Testis (tissue), 3 donors: Measurements from ENCODE around the gene BUD13. TPM values are rescaled to one million over a fixed set of nuclear protein-coding genes. Genes with fewer than 3 reads are reported as not detected.

Experiments
- DNase-seq: peaks from one replicate; pipeline ENCODE4 v3.0.0-alpha.2; 2019
- H3K27ac ChIP-seq, 2 donors: fragments of 200-600 bp; sonication (generic); one replicate each; pipeline ENCODE4 v1.5.1; 2019
- H3K27me3 ChIP-seq: fragments of 200-600 bp; sonication (generic); one replicate; pipeline ENCODE4 v1.5.1; 2019
- H3K36me3 ChIP-seq: fragments of 200-600 bp; sonication (generic); one replicate; pipeline ENCODE4 v1.5.1; 2017; ENCODE audit warnings: low read depth; ENCODE audit errors: missing control alignments
- H3K4me1 ChIP-seq: fragments of 200-600 bp; sonication (generic); one replicate; pipeline ENCODE4 v1.5.1; 2019
- H3K4me3 ChIP-seq, 2 donors: fragments of 200-600 bp; sonication (generic); one replicate each; pipeline ENCODE4 v1.5.1; 2017 to 2019
- H3K9me3 ChIP-seq: fragments of 200-600 bp; sonication (generic); one replicate; pipeline ENCODE4 v1.5.1; 2017
- POLR2A ChIP-seq: fragments of 450-650 bp; IDR thresholded peaks from one replicate; pipeline ENCODE4 v1.6.1; 2017; ENCODE audit warnings: antibody characterized with exemption, mild to moderate bottlenecking, moderate library complexity
- WGBS, 2 donors: methylation state at CpG; one replicate each; pipeline ENCODE4 v1.1.5; 2018; 5-methylcytosine and 5-hydroxymethylcytosine counted together
- intact Hi-C: fragments of 100-400 bp; cut with DNase I; formaldehyde crosslinking; loops from one replicate; pipeline ENCODE4 v1.15.1; 2023; ENCODE audit warnings: low total_unique reads
- polyA plus RNA-seq: library from polyadenylated mRNA; stranded (reverse); fragments of 350-450 nt; fragmentation: Illumina TruSeq; extraction: RNeasy Lipid Tissue Mini Kit (QIAGEN cat#74804); gene quantifications from one replicate; pipeline ENCODE4 v1.2.3, GENCODE V29; 2014; ENCODE audit warnings: low read depth, low replicate concordance; ENCODE audit not compliant: insufficient read depth
- total RNA-seq, 2 donors: library from RNA; depleted of rRNA; stranded (reverse); fragments of >200 nt; gene quantifications; one replicate each; pipeline ENCODE4 v1.2.3, GENCODE V29; 2016
- TF ChIP-seq, protein P1 (sequence below), 3 experiments: fragments of 450-650 bp in 2 of 3; fragments of 200-600 bp in 1 of 3; sonication (generic) in 1 of 3; IDR thresholded peaks; one replicate each; pipeline ENCODE4 v1.5.1; 2016 to 2019; ENCODE audit warnings: antibody characterized with exemption in 3 of 3, mild to moderate bottlenecking in 2 of 3, moderate library complexity in 1 of 3

The BUD13 gene
- total and polyA plus RNA-seq, 3 donors from 2014 or later, result 25.9 to 47.2 (median 32.0) TPM

DNA sequence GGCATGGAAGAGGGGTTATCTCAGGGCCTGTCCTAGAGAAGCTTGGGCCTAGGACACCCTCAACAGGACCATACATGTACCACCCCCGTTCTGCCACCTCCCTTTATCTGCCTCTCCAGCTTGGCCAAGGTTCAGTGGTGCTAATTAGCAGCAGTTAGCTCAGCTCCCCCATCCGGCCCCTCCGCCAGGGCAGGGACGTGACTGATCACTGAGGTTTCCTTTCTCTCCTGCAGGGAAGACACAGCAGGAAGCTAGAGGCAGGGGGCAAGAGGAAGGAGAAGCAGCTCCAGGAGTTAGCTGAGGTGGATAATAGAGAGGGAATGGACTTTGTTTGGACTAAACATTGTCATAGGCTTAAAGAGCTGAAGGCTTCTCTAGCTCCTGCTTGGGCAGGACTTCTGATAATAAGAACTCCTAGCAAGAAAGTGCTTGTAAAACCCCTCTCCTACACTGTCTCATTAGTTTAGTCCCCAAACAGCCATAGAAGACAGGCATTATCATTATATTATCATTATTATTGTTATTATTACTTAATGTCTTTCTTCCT is 53.8 kb downstream of the BUD13 start:
- no peaks in the 10 kb centered on the region for H3K27me3 ChIP-seq
- H3K4me3 ChIP-seq, result no peak overlapping the region
- no peaks in the 10 kb centered on the region for H3K36me3 ChIP-seq
- H3K4me1 ChIP-seq, result no peaks in the 10 kb centered on the region
- no peak for DNase-seq
- intact Hi-C loops, result no loop called here
- H3K27ac ChIP-seq, result no peak overlapping the region
- WGBS, 2 donors, result 74% methylated on average over 4 of the region's 4 CpGs
- H3K9me3 ChIP-seq, result no peaks in the 10 kb centered on the region
- no peak for TF ChIP-seq POLR2A
- TF ChIP-seq, protein P1, sequence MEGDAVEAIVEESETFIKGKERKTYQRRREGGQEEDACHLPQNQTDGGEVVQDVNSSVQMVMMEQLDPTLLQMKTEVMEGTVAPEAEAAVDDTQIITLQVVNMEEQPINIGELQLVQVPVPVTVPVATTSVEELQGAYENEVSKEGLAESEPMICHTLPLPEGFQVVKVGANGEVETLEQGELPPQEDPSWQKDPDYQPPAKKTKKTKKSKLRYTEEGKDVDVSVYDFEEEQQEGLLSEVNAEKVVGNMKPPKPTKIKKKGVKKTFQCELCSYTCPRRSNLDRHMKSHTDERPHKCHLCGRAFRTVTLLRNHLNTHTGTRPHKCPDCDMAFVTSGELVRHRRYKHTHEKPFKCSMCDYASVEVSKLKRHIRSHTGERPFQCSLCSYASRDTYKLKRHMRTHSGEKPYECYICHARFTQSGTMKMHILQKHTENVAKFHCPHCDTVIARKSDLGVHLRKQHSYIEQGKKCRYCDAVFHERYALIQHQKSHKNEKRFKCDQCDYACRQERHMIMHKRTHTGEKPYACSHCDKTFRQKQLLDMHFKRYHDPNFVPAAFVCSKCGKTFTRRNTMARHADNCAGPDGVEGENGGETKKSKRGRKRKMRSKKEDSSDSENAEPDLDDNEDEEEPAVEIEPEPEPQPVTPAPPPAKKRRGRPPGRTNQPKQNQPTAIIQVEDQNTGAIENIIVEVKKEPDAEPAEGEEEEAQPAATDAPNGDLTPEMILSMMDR (IDR thresholded peaks at IDR 0.05), result no peak

DNA sequence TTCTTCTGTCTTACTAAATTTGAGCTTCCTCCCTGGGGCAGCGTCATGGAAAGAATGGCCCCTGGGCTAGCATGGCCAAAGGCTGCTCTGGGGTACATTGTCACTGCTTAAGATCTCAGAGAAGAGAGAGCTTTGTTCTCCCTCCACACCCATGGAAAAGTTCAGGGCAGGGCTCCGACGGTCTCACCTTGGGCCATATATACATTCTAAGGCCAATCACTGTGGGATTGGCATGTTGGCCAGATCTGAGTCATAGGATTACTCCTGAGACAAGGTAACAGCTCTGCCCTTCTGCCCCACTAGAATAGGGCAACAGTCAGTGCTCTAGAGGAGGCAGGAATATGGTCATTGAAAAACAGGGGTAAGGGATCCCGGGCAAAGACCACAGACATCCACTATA is 56.2 kb downstream of the BUD13 start:
- no peaks in the 10 kb centered on the region for H3K9me3 ChIP-seq
- no peak overlapping the region for H3K27ac ChIP-seq
- H3K4me1 ChIP-seq, result no peaks in the 10 kb centered on the region
- H3K36me3 ChIP-seq, result no peaks in the 10 kb centered on the region
- DNase-seq, result no peak
- no peaks in the 10 kb centered on the region for H3K27me3 ChIP-seq
- 91 to 92% methylated on average over 4 of the region's 4 CpGs for WGBS, 2 donors
- no peak for TF ChIP-seq POLR2A
- TF ChIP-seq, protein P1 (IDR thresholded peaks at IDR 0.05), result no peak
- H3K4me3 ChIP-seq, result no peak overlapping the region
- intact Hi-C loops, result no loop called here

DNA sequence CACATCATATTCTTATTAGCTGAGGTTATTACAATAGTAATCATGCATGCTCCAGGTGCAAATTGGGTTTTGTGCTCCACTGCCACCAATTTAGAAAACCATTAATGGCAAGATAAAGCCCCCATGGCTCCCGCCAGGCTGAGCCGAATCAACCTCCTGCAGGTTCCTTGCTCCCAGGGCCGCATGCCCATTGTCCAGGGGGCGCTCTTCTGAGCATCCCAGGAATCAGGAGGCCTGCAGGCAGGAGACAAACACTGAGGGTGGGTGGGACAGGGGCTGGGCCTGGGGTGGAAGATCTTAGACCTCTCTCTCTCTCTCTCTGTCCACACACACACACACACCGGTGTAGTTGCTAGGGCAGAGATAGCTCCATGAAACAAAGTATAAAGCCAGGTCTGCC is 57.4 kb downstream of the BUD13 start:
- H3K4me1 ChIP-seq, result no peaks in the 10 kb centered on the region
- H3K27me3 ChIP-seq, result no peaks in the 10 kb centered on the region
- no peak for DNase-seq
- WGBS, 2 donors, result 75 to 88% methylated on average over 5 of the region's 5 CpGs
- no peak overlapping the region for H3K27ac ChIP-seq
- TF ChIP-seq, protein P1 (IDR thresholded peaks at IDR 0.05), result no peak
- no peak for TF ChIP-seq POLR2A
- H3K36me3 ChIP-seq, result no peaks in the 10 kb centered on the region
- intact Hi-C loops, result no loop called here
- H3K9me3 ChIP-seq, result no peaks in the 10 kb centered on the region
- no peak overlapping the region for H3K4me3 ChIP-seq

DNA sequence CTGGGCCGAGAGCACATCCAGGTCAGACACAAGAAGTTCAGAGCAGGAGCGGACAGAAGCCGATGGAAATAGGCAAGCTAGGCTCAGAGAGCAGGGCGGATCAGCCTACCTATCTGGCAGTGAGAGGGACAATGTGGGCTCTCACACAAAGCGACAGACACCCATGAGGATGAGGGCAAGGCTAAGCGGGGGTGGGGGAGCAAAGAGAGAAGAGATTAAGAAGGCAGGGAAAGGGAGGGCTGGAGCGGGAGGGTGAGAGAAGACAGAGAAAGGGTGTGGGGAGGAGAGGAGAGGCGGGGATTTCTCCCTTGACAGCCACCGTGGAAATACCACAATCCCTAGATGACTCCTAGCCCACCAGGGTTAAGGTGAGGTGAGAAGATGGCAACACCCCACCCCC is 57.9 kb downstream of the BUD13 start:
- no peak overlapping the region for H3K4me3 ChIP-seq
- no peaks in the 10 kb centered on the region for H3K9me3 ChIP-seq
- no peak for DNase-seq
- no peaks in the 10 kb centered on the region for H3K4me1 ChIP-seq
- intact Hi-C loops, result no loop called here
- H3K36me3 ChIP-seq, result no peaks in the 10 kb centered on the region
- H3K27ac ChIP-seq, result no peak overlapping the region
- no peak for TF ChIP-seq POLR2A
- TF ChIP-seq, protein P1 (IDR thresholded peaks at IDR 0.05), result no peak
- H3K27me3 ChIP-seq, result no peaks in the 10 kb centered on the region
- 83 to 90% methylated on average over 9 of the region's 9 CpGs for WGBS, 2 donors

DNA sequence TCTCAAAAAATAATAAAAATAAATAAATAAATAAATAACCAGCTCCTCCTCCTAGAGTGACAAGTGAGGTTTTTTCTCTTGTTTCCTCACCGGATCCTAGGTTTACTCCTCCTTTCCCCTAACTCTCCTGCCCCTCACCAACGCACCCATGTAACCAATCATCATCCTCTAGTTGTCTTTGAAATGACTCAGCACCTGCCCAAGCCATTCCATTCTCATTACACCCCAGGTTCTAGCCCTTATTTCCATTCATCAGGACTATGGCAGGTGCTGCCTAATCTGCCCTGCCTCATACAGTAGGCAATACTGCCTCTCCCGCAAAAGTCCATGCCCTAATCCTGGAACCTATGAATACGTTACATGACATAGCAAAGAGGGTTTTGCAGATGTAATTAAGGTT is 60.4 kb downstream of the BUD13 start:
- no peak overlapping the region for H3K27ac ChIP-seq
- WGBS, 2 donors, result 90 to 98% methylated on average over 4 of the region's 4 CpGs
- no peak overlapping the region for H3K4me3 ChIP-seq
- no peak for DNase-seq
- H3K27me3 ChIP-seq, result no peaks in the 10 kb centered on the region
- TF ChIP-seq, protein P1 (IDR thresholded peaks at IDR 0.05), result no peak
- TF ChIP-seq POLR2A, result no peak
- no peaks in the 10 kb centered on the region for H3K4me1 ChIP-seq
- intact Hi-C loops, result no loop called here
- H3K36me3 ChIP-seq, result no peaks in the 10 kb centered on the region
- H3K9me3 ChIP-seq, result no peaks in the 10 kb centered on the region
